HG03103 (cell line): ENCODE results near the gene LIFR.
A peak's percentile ranks its signal among the peaks of the same experiment; 100 is the strongest.
"Not testable (repeated sequence)": the region's sequence is repeated elsewhere in the genome, so short reads cannot be mapped to it uniquely, and the experiment has no call there.

Experiments used
- ATAC-seq: cut with Tn5 transposase; IDR thresholded peaks from one replicate; pipeline ENCODE4 v1.9.1; 2021; ENCODE audit warnings: low read depth; ENCODE audit not compliant: unreplicated experiment

The LIFR gene

DNA sequence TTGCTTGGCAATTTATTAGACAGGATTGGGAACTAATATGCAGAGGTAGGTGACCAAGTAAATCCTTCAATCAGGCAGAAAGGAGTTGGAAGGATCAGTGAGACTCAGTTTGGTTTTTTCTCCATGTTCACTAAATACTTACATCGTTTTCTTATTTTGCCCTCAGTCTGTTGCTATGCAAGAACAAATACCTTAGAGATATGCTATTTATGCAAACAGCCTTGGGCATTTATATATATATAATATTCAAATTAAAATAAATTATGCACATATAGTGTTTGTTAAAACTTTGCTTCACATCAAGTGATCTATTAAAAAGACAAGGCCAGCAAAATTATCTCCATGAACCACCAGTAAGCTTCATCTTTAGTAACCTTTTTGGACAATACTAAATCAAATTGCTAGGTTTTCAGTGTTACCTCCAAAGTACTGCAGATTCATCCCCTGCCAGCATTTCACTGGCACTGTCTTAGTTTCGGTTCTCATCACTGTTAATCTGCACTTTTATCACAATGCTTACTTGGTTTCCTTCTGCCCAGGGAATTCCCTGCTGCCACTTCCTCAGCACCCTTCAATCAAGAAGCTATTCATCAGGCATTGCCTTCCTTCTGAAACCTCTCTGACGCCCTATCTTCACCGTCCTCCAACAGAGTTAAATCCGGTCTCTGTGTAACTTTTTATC, 26.0 kb upstream of the LIFR start:
- no peak for ATAC-seq

DNA sequence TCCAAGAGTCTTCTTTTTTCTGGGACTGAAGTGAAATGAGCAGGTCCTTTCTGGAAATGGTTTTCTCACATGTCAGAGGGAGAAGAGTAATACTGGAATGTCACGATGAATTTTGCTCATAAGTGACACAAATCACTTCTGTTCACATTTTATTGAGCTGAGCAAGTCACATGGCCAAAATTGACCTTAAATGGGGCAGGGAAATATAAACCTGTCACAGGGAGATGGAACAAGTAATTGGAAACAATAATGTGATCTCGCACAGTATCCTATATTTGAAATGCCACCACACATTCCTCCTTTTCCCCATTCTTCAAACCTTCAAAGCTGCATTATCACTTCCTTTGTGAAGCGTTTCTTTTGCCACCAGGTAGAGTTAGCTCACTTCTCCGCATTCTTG, 25.2 kb upstream of the LIFR start:
- no peak for ATAC-seq

DNA sequence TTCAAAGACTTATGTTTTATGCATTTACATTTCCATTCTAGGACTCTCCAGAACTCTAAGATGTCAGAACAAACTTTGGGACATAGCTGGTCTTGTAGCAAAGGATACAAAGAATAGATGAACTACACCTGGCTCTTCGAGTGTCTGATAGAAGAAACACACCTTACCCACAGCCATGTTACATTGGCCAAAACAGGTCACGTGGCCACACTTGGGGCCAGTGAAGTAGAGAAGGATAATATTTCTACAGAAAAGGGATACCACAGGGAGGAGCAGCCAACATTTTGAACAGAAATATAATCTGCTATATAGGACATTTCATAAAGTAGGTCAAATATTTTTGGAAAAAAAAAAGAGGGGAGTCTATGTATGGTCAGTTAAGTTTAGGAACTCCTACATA, 22.7 kb upstream of the LIFR start:
- ATAC-seq = no peak

DNA sequence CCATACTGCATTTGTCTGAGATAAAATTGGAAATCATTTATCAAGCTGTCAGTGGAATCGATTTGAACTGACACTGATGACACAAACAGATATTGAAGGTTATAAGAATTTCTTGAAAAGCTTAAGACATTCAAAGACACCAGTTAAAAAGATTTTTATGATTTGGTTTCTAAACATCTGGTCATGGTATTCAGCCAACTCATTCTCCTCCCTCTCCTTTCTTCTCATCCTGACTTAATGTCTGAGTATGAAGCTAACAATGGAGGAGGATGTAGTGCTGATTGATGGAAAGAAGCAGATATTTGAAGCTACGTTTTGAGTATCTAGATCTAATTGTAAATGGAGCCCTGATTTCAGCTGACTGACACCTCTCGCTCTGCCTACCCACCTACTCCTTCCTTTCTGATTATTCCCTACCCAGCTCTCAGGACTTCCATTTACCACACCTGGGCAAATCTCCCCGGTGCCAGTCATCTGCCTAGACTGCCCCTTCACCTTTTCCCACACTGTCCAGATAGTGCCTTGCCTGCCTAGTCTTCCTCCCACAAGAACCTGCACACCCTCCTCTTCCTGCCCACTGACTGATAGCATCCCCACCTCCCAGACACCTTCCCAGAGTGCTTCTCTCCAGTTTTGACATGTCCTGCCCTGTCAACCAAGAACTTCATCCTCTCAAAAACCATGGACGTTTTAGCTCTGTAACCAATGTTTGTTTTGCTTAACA, 20.7 kb upstream of the LIFR start:
- no peak for ATAC-seq

DNA sequence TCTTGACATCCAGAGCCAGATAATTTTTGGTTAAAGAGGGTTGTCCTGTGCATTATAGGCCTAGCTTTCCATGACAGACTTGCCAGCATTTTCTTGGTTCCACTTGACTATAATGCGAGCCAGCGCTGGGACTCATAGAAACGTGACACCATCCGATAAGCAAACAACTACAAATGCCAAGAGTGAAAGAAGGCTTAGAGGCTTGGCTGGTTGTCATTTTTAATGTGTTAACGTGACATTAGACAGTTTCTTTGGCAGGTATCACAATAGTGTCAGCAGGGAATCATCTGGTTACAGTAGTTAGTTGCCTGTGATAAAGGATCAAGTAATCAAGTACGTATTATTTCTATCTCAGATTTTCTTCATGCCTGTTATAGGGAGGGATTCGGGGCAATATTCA, 20.0 kb upstream of the LIFR start:
- ATAC-seq = no peak

DNA sequence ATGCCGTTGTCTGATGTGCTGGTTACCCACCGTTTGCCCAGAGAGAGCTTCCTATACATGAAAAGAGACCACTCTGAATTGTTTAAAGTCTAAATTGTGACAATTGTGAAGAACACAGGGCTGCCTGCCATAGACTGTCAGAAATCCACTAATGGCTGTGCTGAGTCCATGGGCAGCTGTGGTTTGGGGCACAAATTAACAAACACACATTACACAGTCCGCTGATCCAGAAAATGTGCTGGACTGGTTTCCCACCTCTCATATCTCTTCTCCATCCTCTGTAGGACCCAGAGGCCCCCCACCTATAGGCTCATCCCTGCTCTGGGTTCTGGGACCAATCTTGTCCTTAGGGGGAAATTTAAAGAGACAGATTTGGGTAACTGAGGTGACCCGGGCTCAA, 19.0 kb upstream of the LIFR start:
- ATAC-seq = no peak

DNA sequence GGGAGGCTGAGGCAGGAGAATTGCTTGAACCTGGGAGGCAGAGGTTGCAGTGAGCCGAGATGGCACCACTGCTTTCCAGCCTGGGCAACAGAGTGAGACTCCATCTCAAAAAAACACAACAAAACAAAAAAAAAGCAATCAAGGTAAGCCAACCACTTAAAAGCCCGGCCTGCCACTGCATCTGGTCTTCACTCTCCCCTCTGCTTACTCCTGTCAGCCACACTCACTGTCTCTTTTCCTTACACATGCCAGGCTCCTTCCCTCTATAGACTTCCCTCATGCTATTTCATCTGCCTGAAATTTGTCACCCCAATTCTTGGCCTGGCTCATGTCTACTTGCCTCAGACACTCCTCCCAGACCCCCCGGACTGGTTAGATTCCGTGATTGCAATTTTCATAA, 17.6 kb upstream of the LIFR start:
- ATAC-seq = no peak

DNA sequence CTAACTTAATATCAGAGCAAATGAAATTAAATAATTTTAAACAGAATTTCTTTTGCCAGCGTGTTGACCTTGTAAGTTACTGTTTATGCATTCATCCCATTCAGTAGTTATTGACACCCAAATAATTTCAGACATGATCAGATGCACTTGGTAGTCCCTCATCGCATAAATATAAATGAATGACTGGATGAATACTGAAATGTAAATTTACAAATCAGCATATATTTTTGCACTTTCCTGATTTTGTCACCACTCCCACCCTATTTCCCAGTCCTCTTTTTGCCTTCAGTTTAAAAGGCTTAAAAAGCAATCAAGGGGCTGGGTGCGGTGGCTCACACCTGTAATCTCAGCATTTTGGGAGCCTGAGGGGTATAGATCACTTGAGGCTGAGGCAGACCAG, 17.1 kb upstream of the LIFR start:
- no peak for ATAC-seq

DNA sequence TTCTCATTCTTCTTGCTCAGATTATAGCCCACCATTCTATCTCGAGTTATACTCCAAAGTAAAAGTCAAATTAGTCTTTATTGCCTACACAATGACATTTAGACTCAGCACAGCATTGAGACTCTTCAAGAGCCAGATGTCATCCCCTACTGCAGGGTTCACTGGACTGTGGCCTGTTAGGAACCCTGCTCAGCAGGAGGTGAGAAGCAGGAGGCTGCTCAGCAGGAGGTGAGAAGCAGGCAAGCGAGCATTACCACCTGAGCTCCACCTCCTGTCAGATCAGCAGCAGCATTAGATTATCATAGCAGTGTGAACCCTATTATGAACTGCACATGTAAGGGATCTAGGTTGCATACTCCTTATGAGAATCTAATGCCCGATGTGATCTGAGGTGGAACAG, 12.7 kb upstream of the LIFR start:
- no peak for ATAC-seq

DNA sequence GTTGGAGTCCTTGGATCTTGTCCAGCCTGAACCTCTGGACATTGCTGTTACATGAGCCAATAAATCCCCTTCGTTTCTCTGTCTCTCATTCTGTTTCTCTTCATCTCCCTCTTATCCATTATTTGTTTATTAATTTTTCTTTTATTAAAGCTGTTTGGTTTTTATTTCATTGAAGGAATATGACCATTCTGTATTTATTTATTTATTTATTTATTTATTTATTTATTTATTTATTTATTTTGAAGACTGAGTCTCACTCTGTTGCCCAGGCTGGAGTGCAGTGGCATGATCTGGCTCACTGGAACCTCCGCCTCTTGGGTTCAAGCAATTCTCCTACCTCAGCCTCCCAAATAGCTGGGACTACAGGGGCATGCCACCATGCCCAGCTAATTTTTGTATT, 10.9 kb upstream of the LIFR start:
- ATAC-seq = not testable (repeated sequence)

DNA sequence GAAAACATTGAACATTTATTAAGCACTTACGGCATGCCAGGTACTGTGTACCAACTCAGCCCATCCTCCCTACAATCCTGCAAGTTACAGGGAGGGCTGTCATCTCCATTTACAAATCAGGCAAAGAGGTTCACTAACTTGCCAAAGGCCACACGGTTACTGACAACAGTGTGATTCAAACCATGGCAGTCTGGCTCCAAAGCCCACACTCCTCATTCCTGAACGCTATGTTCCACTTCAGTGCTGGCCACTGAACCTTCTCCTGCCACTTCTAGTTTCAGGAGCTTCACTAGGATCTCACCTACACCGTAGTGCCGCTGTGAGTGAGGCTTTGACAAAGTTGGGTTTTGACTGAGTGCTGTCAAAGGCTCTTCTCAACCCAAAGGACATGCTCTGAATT, 7.2 kb upstream of the LIFR start:
- no peak for ATAC-seq

DNA sequence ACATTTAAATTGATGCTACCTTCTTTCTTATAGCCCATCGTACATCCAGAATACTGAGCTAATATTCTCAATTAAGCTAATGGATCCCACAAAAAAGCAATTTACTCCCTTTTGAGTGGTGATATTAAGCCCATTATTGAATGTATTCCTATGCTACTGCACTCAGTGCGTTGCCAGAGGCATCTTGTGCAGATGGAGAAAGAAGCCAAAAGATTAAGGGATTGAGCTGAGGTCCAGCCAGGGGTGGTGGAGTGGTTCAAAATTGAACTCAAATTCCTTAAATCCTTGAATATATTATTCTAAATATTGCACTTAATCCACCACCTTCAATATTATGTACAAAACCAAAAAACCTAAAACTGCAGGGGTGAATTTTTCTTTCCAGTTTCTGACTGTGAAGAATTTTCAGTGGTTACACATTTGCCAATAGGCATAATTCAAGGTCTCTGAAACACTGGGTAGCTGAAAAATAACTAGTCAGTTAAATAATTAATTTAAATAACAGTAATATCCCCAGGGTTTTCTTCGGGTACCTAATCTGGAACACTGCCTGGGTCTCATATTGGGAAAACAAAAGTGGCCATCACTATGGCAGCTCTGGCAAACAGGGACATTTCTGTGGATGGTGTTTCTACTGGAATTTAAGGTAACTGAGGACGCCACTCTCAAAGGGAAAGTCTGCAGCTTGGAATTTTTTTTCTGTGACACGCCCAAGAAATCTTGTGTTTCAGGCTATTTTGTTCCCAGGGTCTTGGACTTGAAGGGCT, 6.2 kb upstream of the LIFR start:
- ATAC-seq = no peak

DNA sequence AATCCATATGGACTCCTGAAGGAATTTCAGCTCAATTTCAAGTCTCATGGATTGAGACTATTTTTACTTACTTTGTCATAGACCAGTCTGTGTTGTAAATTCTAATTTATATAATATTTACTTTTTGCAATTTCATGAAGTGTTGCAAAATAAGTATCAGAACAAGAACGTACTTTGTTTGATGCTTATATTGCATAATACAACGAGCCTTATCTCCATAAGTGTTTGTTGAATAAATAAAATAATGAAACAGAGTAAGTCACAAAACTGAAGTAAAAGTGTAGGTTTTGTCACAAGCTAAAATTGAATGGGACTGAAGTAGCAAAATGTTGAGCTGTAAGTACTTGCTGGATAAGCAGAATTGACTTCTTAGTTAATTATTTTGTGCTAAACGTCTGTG, 3.0 kb upstream of the LIFR start:
- no peak for ATAC-seq

DNA sequence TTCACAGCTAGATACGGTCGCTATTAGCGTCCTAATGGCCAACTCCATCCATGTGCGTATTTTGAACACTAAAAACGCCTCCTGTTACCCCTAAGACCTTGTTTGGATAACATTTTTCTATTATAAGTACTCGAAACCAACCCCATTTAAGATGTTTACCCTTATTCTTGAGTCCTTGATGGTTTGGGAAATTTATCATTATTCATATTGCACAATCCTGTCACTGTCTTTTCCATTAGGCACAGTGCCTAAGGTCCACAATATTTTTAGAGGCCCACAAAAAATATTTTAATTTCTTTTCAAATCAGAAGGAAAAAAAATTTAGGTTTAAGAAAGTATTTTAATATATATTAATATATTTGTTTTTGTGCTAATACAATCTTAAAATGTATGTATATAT, 1.3 kb upstream of the LIFR start:
- ATAC-seq = no peak

DNA sequence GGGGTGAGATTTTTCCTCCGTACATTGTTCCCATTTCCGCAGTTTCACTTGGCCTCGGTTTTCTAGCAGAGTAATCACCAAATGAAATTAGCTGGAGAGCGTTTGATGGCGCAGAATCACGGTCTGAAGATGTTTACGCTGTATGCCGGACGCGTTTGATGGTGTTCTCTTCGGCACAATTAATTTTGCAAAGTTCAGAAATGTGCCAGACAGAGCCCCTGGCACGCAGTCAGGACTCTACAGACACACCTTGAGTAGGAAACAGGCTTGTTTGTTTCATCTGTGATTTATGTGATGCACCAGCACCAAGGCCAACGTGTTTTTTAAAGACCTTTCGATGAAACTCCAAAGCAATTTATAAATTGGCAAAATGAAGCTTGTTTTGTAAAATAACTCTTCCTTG, 863 bp upstream of the LIFR start:
- no peak for ATAC-seq

DNA sequence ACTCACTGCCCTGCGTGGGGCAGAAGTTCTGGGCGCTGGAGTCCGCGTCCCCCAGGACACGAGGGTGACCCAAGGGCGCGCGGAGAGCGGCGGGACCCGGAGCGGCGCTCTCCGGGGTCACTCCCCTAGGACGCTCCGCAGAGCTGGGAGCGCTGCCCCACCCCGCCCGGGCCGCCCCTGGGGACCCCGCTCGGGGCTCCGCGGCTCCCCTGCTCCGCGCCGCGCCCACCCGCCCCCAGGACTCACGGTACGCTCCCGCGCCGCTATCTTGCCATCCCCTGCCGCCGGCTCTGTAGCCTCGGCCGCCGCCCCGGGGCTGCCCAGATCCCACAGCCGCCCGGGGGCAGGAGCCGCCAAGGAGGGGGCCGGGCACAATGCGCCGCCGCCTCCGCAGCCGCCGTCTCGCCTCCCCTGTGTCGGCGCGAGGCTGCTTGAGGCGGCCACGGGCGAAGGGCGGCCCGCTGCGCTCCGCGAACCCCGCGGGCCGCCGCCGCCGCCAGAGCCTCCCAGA, 303 bp downstream of the LIFR start:
- peak; percentile 4 for ATAC-seq

DNA sequence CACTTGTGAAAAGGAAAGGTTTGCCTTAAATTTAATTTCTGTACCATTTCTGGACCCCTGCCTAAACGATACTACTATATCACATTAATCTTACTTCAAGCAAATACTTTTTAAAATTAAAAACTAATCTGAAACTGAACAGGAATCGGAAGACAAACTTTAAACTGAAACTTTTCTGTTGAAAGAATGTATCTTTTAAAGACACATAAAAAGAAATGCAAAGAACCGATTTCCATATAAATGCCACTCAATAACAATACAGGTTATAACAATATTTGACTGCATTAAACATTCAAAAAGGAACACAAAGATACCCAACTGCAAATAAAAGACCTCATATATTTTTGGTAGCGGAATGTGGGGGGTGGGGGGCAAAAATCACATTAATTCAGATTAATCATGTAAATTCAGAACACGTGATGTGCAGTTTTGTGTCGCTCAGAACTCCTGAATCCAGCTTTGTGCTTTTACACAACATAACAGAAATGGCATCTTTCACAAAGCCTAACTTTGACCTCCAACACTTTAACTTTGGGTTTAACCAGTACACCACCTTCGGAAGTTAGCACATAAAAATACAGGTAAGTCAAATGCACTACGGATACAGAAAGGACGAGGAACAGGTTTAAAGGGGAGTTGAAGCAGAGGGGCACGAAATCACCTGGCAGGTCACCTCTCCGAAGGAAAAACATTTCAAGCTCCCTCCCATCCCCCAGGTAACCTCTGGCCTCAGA, 925 bp downstream of the LIFR start:
- ATAC-seq = no peak

DNA sequence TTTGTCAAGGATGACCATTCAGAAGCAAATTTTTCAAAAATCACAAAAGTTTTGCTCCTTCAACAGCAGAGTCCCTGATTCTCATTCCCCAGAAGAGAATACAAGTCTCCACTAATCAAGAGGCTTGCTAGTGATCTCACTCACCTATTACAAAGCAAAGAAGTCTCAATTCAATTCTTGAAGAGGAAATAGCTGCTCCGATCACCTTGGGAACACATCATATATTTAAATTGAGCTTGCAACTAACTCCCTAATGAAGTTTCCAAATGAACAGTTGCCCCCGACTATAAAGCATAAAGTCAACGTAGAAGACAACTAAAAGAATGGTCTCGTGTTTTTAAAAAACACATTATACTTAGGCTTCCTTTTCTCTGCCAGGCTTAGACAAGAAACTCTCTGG, 1.6 kb downstream of the LIFR start:
- no peak for ATAC-seq

DNA sequence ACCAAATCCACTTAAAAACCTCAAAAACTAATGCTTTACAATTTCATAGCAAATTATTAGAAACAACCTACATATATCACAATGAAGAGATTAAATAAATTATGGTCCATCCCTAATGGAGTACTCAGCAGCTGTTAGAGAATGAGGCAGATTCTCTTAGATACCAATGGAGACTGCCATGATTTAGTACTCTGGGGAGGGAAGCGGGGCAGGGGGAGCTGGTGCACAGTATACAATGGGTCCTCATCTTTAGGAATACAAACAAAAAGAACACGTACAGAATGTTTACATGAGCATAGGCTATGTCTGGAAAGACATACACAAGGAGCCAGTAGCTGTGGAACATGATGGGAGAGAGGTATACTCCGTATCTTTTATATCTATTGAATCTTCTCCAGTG, 2.0 kb downstream of the LIFR start:
- ATAC-seq = no peak

DNA sequence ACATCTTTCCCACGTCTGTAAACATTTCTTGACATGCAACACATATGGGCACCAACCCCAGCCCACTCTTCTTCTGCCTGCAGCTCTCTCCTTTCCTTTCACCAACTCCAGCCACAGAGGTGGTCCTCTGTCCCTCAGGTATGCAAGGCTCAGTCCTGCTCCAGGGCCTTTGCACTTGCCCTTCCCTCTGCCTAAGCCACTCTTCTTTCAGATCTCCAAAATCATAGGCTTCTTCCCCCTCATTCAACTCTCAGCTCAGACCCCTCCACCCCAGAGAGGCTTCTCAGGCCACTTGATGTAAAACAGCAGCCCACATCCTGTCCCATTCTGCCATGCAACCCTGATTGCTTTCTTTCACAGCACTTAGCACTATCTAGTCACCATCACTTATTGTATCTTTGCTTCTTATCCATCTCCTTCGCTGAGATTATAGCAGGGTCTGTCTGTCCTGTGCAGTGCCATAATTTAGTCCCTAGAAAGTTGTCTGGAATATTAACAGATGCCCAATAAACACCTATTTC, 3.4 kb downstream of the LIFR start:
- no peak for ATAC-seq
